ENCODE results near the gene ATG101. TPM values are rescaled to one million over a fixed set of nuclear protein-coding genes. Genes with fewer than 3 reads are reported as not detected.

The ATG101 gene
- total and polyA plus RNA-seq, 2 experiments from 2014 or later = 77.3 to 139 TPM

- no peaks in the 10 kb centered on the region for H3K9me3 ChIP-seq (ENCODE audit: low read depth)
- TF ChIP-seq EZH2phosphoT487 (IDR thresholded peaks at IDR 0.05; ENCODE audit: insufficient read depth, low read depth) (no peak), EZH2 (IDR thresholded peaks at IDR 0.05; ENCODE audit: insufficient read depth, poor library complexity, severe bottlenecking) (no peak)
- peaks cover under 1% of the 10 kb centered on the region; the same call in 1 of the 2 replicates for H3K27me3 ChIP-seq (replicated peaks; ENCODE audit: insufficient read depth)
- in situ Hi-C loops (cut with MboI) = no loop called here
- no peak overlapping the region for H2AFZ ChIP-seq
- H3K4me2 ChIP-seq (ENCODE audit: unreplicated experiment) = no peak overlapping the region
- no peak overlapping the region for H3K9ac ChIP-seq
- H3K4me1 ChIP-seq (ENCODE audit: insufficient read depth) = no peaks in the 10 kb centered on the region
- no peak for DNase-seq
- H4K20me1 ChIP-seq (ENCODE audit: insufficient read depth) = no peaks in the 10 kb centered on the region
- H3K79me2 ChIP-seq (ENCODE audit: insufficient read depth) = no peaks in the 10 kb centered on the region
- H3K27ac ChIP-seq = no peak overlapping the region
- WGBS, 2 experiments (ENCODE audit: low coverage in 1 of 2, low lambda C conversion rate in 2 of 2, missing lambda C conversion rate in 2 of 2) = 45 to 53% methylated on average over 4 of the region's 4 CpGs
- no peaks in the 10 kb centered on the region for H3F3A ChIP-seq (ENCODE audit: insufficient read depth)
- no peaks in the 10 kb centered on the region for H3K9me2 ChIP-seq (ENCODE audit: insufficient read depth)
- H3K4me3 ChIP-seq = no peak overlapping the region
- H3K36me3 ChIP-seq (ENCODE audit: low read depth) = no peaks in the 10 kb centered on the region
These were observed 52.7 kb downstream of the ATG101 start for GRCh38 chr12:52122540-52122871.

GRCh38 chr12:52122904-52123303 lies 53.1 kb downstream of the ATG101 start:
- Histone ChIP-seq H3K9ac (no peak overlapping the region), H3K4me2 (ENCODE audit: unreplicated experiment) (no peak overlapping the region), H4K20me1 (ENCODE audit: insufficient read depth) (no peaks in the 10 kb centered on the region), H3K27me3 (replicated peaks; ENCODE audit: insufficient read depth) (no peaks in the 10 kb centered on the region; the same call in 1 of the 2 replicates), H3F3A (ENCODE audit: insufficient read depth) (no peaks in the 10 kb centered on the region), H2AFZ (no peak overlapping the region), H3K9me2 (ENCODE audit: insufficient read depth) (no peaks in the 10 kb centered on the region), H3K27ac (no peak overlapping the region), H3K36me3 (ENCODE audit: low read depth) (no peaks in the 10 kb centered on the region), H3K79me2 (ENCODE audit: insufficient read depth) (no peaks in the 10 kb centered on the region), H3K4me1 (ENCODE audit: insufficient read depth) (no peaks in the 10 kb centered on the region), H3K9me3 (ENCODE audit: low read depth) (no peaks in the 10 kb centered on the region), H3K4me3 (no peak overlapping the region)
- no peak for TF ChIP-seq EZH2 (IDR thresholded peaks at IDR 0.05; ENCODE audit: insufficient read depth, poor library complexity, severe bottlenecking)
- TF ChIP-seq EZH2phosphoT487 (IDR thresholded peaks at IDR 0.05; ENCODE audit: insufficient read depth, low read depth) = no peak
- in situ Hi-C loops (cut with MboI) = no loop called here
- WGBS, 2 experiments (ENCODE audit: low coverage in 1 of 2, low lambda C conversion rate in 2 of 2, missing lambda C conversion rate in 2 of 2) = 64 to 67% methylated on average over 7 of the region's 7 CpGs
- no peak for DNase-seq

DNA sequence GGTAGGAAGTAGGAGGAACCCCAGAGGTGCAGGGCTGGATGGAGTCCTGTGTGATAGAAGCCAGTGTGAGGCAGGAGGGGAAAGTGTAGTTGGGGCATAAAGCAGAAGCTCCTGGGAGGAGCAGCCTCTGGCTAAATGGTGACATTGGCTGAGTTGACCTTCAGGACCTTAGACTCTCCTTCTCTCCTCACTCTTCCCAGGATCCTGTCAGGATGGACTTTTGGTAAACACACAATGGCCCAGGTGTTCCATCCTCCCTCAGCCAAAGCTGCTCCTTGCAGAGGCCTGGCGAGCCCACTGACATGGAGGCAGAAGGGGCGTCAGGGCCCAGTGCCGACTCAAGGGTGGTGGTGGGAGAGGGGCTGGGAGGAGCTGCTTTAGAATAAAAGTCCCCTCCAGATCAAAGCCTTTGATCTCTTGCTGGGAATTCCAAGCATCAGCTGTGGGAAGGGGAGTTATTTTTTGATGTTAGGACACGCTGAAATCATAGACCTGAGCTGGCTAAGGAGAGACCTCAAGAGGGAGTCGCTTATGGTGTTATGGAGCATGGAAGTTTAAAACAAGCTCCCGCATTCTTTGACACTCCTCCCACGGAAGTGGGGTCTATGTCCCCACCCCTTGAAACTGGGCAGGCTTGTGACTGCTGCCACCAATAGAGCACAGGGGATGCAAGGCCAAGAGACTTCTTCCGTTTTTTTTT lies 53.9 kb downstream of the ATG101 start:
- in situ Hi-C loops (cut with MboI) = no loop called here
- 66 to 72% methylated on average over 8 of the region's 8 CpGs for WGBS, 2 experiments (ENCODE audit: low coverage in 1 of 2, low lambda C conversion rate in 2 of 2, missing lambda C conversion rate in 2 of 2)
- H3K79me2 ChIP-seq (ENCODE audit: insufficient read depth) = no peaks in the 10 kb centered on the region

DNA sequence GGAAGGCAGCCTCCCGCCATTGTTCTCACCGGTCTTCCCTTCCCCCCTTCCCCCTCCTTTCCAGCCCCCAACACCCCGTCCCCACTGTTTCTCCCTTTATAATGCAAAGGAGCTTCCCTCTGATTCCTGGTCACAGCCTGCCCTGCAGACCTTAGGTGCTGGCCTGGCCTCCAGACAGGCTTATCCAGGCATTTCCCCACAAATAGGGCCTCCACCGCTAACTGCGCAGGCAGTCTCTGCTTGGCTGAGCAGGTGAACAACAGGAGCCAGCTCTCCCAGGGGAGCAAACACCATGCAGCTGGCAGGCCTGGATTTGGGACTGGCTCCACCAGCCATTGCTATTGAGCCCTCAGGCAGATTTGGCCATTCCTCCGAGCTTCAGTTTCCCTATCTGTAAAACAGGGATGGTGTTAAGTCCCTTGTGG lies 55.7 kb downstream of the ATG101 start:
- no peak overlapping the region for H3K4me2 ChIP-seq (ENCODE audit: unreplicated experiment)
- H3K4me3 ChIP-seq = no peak overlapping the region
- H3K36me3 ChIP-seq (ENCODE audit: low read depth) = no peaks in the 10 kb centered on the region
- H3K9me3 ChIP-seq (ENCODE audit: low read depth) = no peaks in the 10 kb centered on the region
- no peaks in the 10 kb centered on the region; the same call in 1 of the 2 replicates for H3K27me3 ChIP-seq (replicated peaks; ENCODE audit: insufficient read depth)
- H2AFZ ChIP-seq = no peak overlapping the region
- no peaks in the 10 kb centered on the region for H4K20me1 ChIP-seq (ENCODE audit: insufficient read depth)
- no peak overlapping the region for H3K27ac ChIP-seq
- TF ChIP-seq EZH2 (IDR thresholded peaks at IDR 0.05; ENCODE audit: insufficient read depth, poor library complexity, severe bottlenecking) (no peak), EZH2phosphoT487 (IDR thresholded peaks at IDR 0.05; ENCODE audit: insufficient read depth, low read depth) (no peak)
- H3K9ac ChIP-seq = no peak overlapping the region
- in situ Hi-C loops (cut with MboI) = no loop called here
- DNase-seq = no peak
- no peaks in the 10 kb centered on the region for H3K4me1 ChIP-seq (ENCODE audit: insufficient read depth)
- H3K79me2 ChIP-seq (ENCODE audit: insufficient read depth) = no peaks in the 10 kb centered on the region
- no peaks in the 10 kb centered on the region for H3F3A ChIP-seq (ENCODE audit: insufficient read depth)
- no peaks in the 10 kb centered on the region for H3K9me2 ChIP-seq (ENCODE audit: insufficient read depth)
- 84 to 92% methylated on average over 3 to 6 of the region's 6 CpGs for WGBS, 2 experiments (ENCODE audit: low coverage in 1 of 2, low lambda C conversion rate in 2 of 2, missing lambda C conversion rate in 2 of 2)

More for the DNA sequence above, 53.9 kb downstream of the ATG101 start:
- no peaks in the 10 kb centered on the region for H4K20me1 ChIP-seq (ENCODE audit: insufficient read depth)
- no peak overlapping the region for H3K27ac ChIP-seq
- H3F3A ChIP-seq (ENCODE audit: insufficient read depth) = no peaks in the 10 kb centered on the region
- H3K9me3 ChIP-seq (ENCODE audit: low read depth) = no peaks in the 10 kb centered on the region
- H3K36me3 ChIP-seq (ENCODE audit: low read depth) = no peaks in the 10 kb centered on the region
- H3K9ac ChIP-seq = no peak overlapping the region
- H3K9me2 ChIP-seq (ENCODE audit: insufficient read depth) = no peaks in the 10 kb centered on the region
- TF ChIP-seq EZH2phosphoT487 (IDR thresholded peaks at IDR 0.05; ENCODE audit: insufficient read depth, low read depth) (no peak), EZH2 (IDR thresholded peaks at IDR 0.05; ENCODE audit: insufficient read depth, poor library complexity, severe bottlenecking) (no peak)
- H2AFZ ChIP-seq = no peak overlapping the region
- H3K4me1 ChIP-seq (ENCODE audit: insufficient read depth) = no peaks in the 10 kb centered on the region
- no peaks in the 10 kb centered on the region; the same call in 1 of the 2 replicates for H3K27me3 ChIP-seq (replicated peaks; ENCODE audit: insufficient read depth)
- H3K4me2 ChIP-seq (ENCODE audit: unreplicated experiment) = no peak overlapping the region
- H3K4me3 ChIP-seq = no peak overlapping the region
- DNase-seq = no peak

Measured in GM23248 (cell line).